ENCODE data around the gene SUSD4. TPM values are rescaled to one million over a fixed set of nuclear protein-coding genes. Genes with fewer than 3 reads are reported as not detected.

Gene SUSD4
- total RNA-seq, 1 experiment from 2014 or later = 31.4 TPM

GRCh38 chr1:223352944-223353343 lies 11.0 kb downstream of the SUSD4 start:
- Mint-ChIP-seq H3K9me3 (ENCODE audit: unreplicated experiment) (no peaks in the 10 kb centered on the region), H3K4me3 (ENCODE audit: unreplicated experiment) (no peak overlapping the region), H3K36me3 (ENCODE audit: insufficient read depth, unreplicated experiment) (no peaks in the 10 kb centered on the region), H3K4me1 (ENCODE audit: low read depth, unreplicated experiment) (peaks cover 8% of the 10 kb centered on the region), H3K27ac (ENCODE audit: unreplicated experiment) (no peak overlapping the region), H3K27me3 (ENCODE audit: insufficient read depth, unreplicated experiment) (no peaks in the 10 kb centered on the region)
- Histone ChIP-seq H3K4me3 (ENCODE audit: low read depth, low read length) (no peak overlapping the region), H3K4me1 (no peaks in the 10 kb centered on the region), H3K36me3 (ENCODE audit: control insufficient read depth, insufficient read depth, low read length) (peaks cover 2% of the 10 kb centered on the region; the same call in 1 of the 2 replicates), H3K27me3 (replicated peaks; ENCODE audit: control insufficient read depth, insufficient read depth, low read length) (no peaks in the 10 kb centered on the region), H3K9me3 (no peaks in the 10 kb centered on the region)
- no TSS peak for BruUV-seq (replicated peaks)
- CTCF ChIA-PET = no interaction called here
- TF ChIP-seq, protein P1, sequence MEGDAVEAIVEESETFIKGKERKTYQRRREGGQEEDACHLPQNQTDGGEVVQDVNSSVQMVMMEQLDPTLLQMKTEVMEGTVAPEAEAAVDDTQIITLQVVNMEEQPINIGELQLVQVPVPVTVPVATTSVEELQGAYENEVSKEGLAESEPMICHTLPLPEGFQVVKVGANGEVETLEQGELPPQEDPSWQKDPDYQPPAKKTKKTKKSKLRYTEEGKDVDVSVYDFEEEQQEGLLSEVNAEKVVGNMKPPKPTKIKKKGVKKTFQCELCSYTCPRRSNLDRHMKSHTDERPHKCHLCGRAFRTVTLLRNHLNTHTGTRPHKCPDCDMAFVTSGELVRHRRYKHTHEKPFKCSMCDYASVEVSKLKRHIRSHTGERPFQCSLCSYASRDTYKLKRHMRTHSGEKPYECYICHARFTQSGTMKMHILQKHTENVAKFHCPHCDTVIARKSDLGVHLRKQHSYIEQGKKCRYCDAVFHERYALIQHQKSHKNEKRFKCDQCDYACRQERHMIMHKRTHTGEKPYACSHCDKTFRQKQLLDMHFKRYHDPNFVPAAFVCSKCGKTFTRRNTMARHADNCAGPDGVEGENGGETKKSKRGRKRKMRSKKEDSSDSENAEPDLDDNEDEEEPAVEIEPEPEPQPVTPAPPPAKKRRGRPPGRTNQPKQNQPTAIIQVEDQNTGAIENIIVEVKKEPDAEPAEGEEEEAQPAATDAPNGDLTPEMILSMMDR (IDR thresholded peaks at IDR 0.05; ENCODE audit: insufficient read depth in 1 of 2, low read depth in 1 of 2, low read length in 1 of 2, severe bottlenecking in 1 of 2, unreplicated experiment in 1 of 2) = no peak
- no peak for DNase-seq
- POLR2A ChIA-PET = no interaction called here
- intact Hi-C loops (cut with micrococcal nuclease; ENCODE audit: unreplicated experiment) = no loop called here

GRCh38 chr1:223350361-223350908 lies 13.5 kb downstream of the SUSD4 start:
- H3K4me3 Mint-ChIP-seq (ENCODE audit: unreplicated experiment) = no peak overlapping the region
- peaks cover 4% of the 10 kb centered on the region for H3K36me3 Mint-ChIP-seq (ENCODE audit: insufficient read depth, unreplicated experiment)
- TF ChIP-seq, protein P1 (IDR thresholded peaks at IDR 0.05; ENCODE audit: insufficient read depth in 1 of 2, low read depth in 1 of 2, low read length in 1 of 2, severe bottlenecking in 1 of 2, unreplicated experiment in 1 of 2) = no peak
- no peak overlapping the region for H3K4me3 ChIP-seq (ENCODE audit: low read depth, low read length)
- no peaks in the 10 kb centered on the region for H3K9me3 Mint-ChIP-seq (ENCODE audit: unreplicated experiment)
- no peaks in the 10 kb centered on the region for H3K27me3 ChIP-seq (replicated peaks; ENCODE audit: control insufficient read depth, insufficient read depth, low read length)
- no peaks in the 10 kb centered on the region for H3K4me1 ChIP-seq
- H3K36me3 ChIP-seq (ENCODE audit: control insufficient read depth, insufficient read depth, low read length) = peaks cover 2% of the 10 kb centered on the region; the same call in 1 of the 2 replicates
- DNase-seq = no peak
- H3K27me3 Mint-ChIP-seq (ENCODE audit: insufficient read depth, unreplicated experiment) = no peaks in the 10 kb centered on the region
- BruUV-seq (replicated peaks) = no TSS peak
- no peaks in the 10 kb centered on the region for H3K9me3 ChIP-seq
- intact Hi-C loops (cut with micrococcal nuclease; ENCODE audit: unreplicated experiment) = no loop called here
- no peak overlapping the region for H3K27ac Mint-ChIP-seq (ENCODE audit: unreplicated experiment)
- POLR2A ChIA-PET = no interaction called here
- H3K4me1 Mint-ChIP-seq (ENCODE audit: low read depth, unreplicated experiment) = peaks cover 1% of the 10 kb centered on the region
- CTCF ChIA-PET = interaction anchor here (0.6 to 1.0 kb wide), 2 partner anchors 9 to 402 kb away, joined by 3 to 4 read pairs; no protein-coding TSS in a partner anchor

GRCh38 chr1:223349241-223349640 lies 14.7 kb downstream of the SUSD4 start:
- intact Hi-C loops (cut with micrococcal nuclease; ENCODE audit: unreplicated experiment) = loop anchor here (10.0 kb wide), 1 partner anchor 336 kb away; no protein-coding TSS in a partner anchor
- H3K27ac Mint-ChIP-seq (ENCODE audit: unreplicated experiment) = no peak overlapping the region
- POLR2A ChIA-PET = no interaction called here

More at GRCh38 chr1:223349241-223349640, 14.7 kb downstream of the SUSD4 start:
- H3K4me1 Mint-ChIP-seq (ENCODE audit: low read depth, unreplicated experiment) = peaks cover 6% of the 10 kb centered on the region
- DNase-seq = no peak
- H3K27me3 Mint-ChIP-seq (ENCODE audit: insufficient read depth, unreplicated experiment) = no peaks in the 10 kb centered on the region
- TF ChIP-seq, protein P1 (IDR thresholded peaks at IDR 0.05; ENCODE audit: insufficient read depth in 1 of 2, low read depth in 1 of 2, low read length in 1 of 2, severe bottlenecking in 1 of 2, unreplicated experiment in 1 of 2) = no peak
- Histone ChIP-seq H3K4me3 (ENCODE audit: low read depth, low read length) (no peak overlapping the region), H3K4me1 (no peaks in the 10 kb centered on the region), H3K9me3 (no peaks in the 10 kb centered on the region), H3K27me3 (replicated peaks; ENCODE audit: control insufficient read depth, insufficient read depth, low read length) (no peaks in the 10 kb centered on the region), H3K36me3 (ENCODE audit: control insufficient read depth, insufficient read depth, low read length) (peaks cover 2% of the 10 kb centered on the region; the same call in 1 of the 2 replicates)
- H3K4me3 Mint-ChIP-seq (ENCODE audit: unreplicated experiment) = no peak overlapping the region
- no peaks in the 10 kb centered on the region for H3K9me3 Mint-ChIP-seq (ENCODE audit: unreplicated experiment)
- H3K36me3 Mint-ChIP-seq (ENCODE audit: insufficient read depth, unreplicated experiment) = peaks cover 5% of the 10 kb centered on the region
- CTCF ChIA-PET = no interaction called here
- BruUV-seq (replicated peaks) = no TSS peak

Data from Caco-2 (cell line).